Measurements from ENCODE around the gene IRAK1.

IRAK1 gene

DNA sequence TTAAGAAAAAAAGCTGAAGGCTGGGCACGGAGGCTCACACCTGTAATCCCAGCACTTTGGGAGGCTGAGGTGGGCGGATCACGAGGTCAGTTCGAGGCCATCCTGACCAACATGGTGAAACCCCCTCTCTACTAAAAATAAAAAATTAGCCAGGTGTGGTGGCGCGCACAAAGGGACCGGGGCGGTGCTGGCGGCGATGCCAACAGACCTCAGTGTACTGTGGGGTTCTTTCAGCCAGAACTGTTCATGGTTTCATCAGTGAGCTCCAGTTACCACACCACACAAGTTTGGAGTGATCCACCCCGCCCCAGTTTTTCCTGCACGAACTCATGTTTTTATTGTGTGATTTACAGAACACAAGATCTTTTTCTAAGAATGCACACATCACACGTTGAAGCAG is 21.2 kb upstream of the IRAK1 start:
- no peak overlapping the region for H3K4me3 ChIP-seq (ENCODE audit: low read depth, low read length)
- in situ Hi-C loops (cut with HindIII; ENCODE audit: low sequenced_read_pairs), result no loop called here
- DNase-seq (ENCODE audit: low read depth, low spot score), result no peak
- no peak for TF ChIP-seq CTCF (IDR thresholded peaks at IDR 0.05; ENCODE audit: low read depth, low read length)

GRCh38 chrX:154040307-154040756 is 20.6 kb upstream of the IRAK1 start:
- peak; percentile 59 for DNase-seq (ENCODE audit: low read depth, low spot score)

DNA sequence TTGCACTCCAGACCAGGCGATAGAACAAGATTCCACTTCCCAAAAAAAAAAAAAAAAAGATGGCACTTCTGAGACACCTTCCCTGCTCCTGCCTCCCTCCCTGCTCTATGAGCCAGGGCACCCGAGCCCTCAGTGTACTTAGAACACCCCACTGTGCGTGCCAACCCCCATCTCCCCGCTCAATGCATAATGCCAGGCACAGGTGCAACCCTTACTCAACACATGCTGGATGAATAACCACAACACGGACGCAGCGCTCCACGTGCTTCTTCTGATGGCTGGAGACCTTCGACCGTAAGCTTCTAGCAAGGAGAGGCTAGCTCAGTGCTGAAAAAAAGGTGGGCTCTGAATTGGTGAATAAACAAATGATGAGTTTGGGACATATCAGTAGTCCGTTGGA is 19.9 kb upstream of the IRAK1 start:
- DNase-seq (ENCODE audit: low read depth, low spot score), result no peak
- H3K4me3 ChIP-seq (ENCODE audit: low read depth, low read length), result no peak overlapping the region
- TF ChIP-seq CTCF (IDR thresholded peaks at IDR 0.05; ENCODE audit: low read depth, low read length), result no peak
- in situ Hi-C loops (cut with HindIII; ENCODE audit: low sequenced_read_pairs), result no loop called here

More at GRCh38 chrX:154040307-154040756, 20.6 kb upstream of the IRAK1 start:
- TF ChIP-seq CTCF (IDR thresholded peaks at IDR 0.05; ENCODE audit: low read depth, low read length), result no peak
- H3K4me3 ChIP-seq (ENCODE audit: low read depth, low read length), result no peak overlapping the region
- in situ Hi-C loops (cut with HindIII; ENCODE audit: low sequenced_read_pairs), result no loop called here

- DNase-seq (ENCODE audit: low read depth, low spot score), result no peak
- H3K4me3 ChIP-seq (ENCODE audit: low read depth, low read length), result no peak overlapping the region
- in situ Hi-C loops (cut with HindIII; ENCODE audit: low sequenced_read_pairs), result no loop called here
- TF ChIP-seq CTCF (IDR thresholded peaks at IDR 0.05; ENCODE audit: low read depth, low read length), result no peak
Measured at GRCh38 chrX:154038656-154039055, 19.0 kb upstream of the IRAK1 start.

- TF ChIP-seq CTCF (IDR thresholded peaks at IDR 0.05; ENCODE audit: low read depth, low read length), result no peak
Measured at GRCh38 chrX:154037754-154038153, 18.1 kb upstream of the IRAK1 start.

GRCh38 chrX:154036513-154036912 is 16.8 kb upstream of the IRAK1 start:
- DNase-seq (ENCODE audit: low read depth, low spot score), result no peak
- in situ Hi-C loops (cut with HindIII; ENCODE audit: low sequenced_read_pairs), result no loop called here
- no peak overlapping the region for H3K4me3 ChIP-seq (ENCODE audit: low read depth, low read length)
- TF ChIP-seq CTCF (IDR thresholded peaks at IDR 0.05; ENCODE audit: low read depth, low read length), result no peak

More at GRCh38 chrX:154037754-154038153, 18.1 kb upstream of the IRAK1 start:
- in situ Hi-C loops (cut with HindIII; ENCODE audit: low sequenced_read_pairs), result no loop called here
- DNase-seq (ENCODE audit: low read depth, low spot score), result no peak
- no peak overlapping the region for H3K4me3 ChIP-seq (ENCODE audit: low read depth, low read length)

GRCh38 chrX:154033848-154034247 is 14.1 kb upstream of the IRAK1 start:
- H3K4me3 ChIP-seq (ENCODE audit: low read depth, low read length), result no peak overlapping the region
- TF ChIP-seq CTCF (IDR thresholded peaks at IDR 0.05; ENCODE audit: low read depth, low read length), result no peak
- DNase-seq (ENCODE audit: low read depth, low spot score), result no peak
- in situ Hi-C loops (cut with HindIII; ENCODE audit: low sequenced_read_pairs), result no loop called here
